ENCODE data around the gene NADSYN1.

The NADSYN1 gene

DNA sequence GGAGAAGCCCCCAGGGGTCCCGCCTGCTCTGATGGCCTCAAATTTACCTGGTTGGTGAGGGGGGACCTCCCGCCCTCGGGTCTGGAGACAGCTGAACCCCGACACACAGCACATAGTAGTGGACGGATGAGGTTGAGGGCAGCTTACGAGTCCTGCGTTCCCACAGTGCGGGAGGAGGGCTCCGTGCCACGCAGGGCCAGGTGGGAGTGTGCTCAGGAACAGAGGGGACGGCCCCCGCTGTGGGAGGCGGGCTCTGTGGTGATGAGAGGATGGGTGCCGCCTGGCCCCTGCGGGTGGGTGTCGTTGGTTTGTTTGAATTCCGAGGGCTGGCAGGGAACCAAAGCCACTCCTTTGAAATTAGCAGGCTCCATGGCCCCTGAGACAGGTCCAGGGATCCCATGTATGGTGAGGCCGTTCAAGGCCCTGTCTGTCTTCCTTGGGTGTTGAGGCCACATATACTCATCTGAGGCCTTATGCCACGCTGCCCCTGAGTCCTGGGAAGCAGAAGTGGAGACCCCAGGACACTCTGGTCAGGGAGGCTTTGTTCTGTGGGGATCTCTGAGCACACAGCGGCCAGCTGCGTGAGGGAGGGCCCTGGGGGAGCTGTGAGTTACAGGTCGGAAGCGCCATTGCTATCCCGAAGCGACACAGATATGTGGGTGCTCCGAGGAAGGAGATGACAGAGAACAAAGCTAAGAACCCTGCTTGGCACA, 21.9 kb downstream of the NADSYN1 start:
- no peak for DNase-seq

DNA sequence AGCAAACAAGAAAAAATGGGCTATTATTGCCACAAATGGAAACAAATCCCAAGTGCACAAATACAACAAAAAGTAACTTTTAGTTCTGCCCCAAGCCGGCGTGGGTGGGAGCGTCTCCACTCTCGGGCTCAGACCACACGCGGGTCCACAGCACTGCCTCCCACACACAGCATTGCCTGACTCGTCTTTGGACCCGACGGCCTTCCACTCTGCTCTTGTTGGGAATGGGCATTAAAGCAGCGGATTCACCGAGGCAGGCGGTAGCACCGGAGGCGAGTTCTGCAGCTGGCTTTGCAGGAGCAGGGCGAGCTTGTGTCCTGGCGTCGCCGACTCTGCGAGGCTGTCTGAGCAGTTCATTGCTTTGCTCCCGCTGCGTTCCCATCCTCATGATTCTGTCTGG, 23.0 kb downstream of the NADSYN1 start:
- no peak for DNase-seq

DNA sequence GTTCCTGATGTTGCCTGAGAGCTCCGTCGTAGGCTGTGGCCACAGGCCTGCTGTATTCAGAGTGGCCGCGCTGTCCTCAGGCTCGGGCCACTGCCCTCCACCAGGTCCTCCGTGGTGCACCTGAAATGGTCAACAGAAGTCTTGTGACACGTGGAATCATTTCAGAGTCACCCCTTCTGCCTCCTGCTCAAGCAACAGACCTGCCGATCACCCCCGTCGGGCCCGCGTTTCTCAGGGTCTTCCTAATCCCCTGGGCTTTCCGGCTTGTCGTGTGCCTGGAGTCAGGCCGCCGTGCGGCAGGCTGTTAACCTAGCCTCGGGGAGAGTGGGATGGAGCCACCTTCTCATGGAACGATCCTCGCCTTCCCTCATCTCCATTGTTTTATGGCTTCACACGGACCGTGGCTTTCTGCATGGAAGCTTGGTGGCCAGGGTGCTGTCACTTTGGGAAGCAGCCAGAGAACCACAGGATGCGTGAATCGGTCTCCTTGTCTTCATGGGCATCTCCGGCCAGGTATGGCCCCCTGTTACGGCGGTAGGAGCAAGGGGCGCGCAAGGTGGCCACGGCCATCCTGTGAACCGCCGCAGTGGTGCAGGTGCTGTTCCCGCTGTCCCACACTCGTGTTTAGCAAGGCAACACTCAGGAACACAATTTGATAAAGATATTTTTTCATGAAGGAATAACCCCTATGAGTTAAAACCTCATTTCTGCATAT, 24.1 kb downstream of the NADSYN1 start:
- DNase-seq: no peak

DNA sequence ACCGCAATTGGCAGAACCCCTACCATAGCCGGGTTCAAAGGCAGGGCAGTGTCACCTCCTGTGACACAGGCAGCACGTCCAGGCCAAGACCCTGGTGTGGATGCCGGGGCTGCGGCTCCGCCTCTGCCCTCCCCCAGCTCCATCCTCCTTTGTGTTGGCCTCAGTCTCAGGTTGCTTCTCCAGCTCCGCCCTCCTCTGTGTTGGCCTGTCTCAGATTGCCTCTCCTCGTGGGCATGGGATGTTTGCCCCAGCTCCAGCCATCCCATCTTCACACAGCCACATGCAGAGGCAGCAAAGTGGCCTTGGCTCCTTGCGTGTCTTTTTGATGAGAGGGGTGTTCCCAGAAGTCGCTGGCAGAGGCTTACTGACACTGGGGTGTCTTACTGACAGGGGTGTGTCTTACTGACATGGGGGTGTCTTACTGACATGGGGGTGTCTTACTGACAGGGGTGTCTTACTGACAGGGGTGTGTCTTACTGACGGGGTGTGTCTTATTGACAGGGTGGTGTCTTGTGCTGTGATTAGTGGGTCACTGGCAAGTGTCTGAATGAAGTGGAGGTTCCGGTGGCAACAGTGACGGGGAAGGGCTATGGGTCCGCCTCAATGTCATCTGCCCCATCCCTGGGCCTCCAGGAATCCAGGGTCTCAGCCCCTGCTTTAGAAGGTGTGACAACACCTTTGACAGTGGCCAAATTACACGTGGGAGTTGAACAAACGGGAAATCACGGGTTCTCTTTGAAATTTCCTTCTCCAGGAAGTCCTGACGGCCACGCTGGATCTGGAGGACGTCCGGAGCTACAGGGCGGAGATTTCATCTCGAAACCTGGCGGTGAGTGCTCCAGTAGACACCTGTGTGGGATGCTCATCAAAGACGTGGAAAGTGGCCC, 24.9 kb downstream of the NADSYN1 start:
- DNase-seq: no peak

DNA sequence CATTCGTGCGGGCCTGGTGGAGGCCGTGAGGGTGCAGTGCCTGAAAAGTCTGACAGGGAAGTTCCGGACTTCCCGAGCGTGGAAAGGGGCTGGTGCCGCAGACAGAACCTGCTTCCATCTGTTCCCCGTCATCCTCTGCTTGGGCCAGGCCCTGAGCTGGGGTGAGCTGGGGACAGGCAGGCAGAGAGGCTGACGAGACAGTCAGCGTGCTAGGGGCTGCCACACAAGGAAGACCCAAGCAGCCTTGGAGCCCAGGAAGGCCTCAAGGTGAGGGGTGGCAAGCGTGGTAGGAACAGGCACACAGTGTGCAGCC, 25.5 kb downstream of the NADSYN1 start:
- DNase-seq: no peak

DNA sequence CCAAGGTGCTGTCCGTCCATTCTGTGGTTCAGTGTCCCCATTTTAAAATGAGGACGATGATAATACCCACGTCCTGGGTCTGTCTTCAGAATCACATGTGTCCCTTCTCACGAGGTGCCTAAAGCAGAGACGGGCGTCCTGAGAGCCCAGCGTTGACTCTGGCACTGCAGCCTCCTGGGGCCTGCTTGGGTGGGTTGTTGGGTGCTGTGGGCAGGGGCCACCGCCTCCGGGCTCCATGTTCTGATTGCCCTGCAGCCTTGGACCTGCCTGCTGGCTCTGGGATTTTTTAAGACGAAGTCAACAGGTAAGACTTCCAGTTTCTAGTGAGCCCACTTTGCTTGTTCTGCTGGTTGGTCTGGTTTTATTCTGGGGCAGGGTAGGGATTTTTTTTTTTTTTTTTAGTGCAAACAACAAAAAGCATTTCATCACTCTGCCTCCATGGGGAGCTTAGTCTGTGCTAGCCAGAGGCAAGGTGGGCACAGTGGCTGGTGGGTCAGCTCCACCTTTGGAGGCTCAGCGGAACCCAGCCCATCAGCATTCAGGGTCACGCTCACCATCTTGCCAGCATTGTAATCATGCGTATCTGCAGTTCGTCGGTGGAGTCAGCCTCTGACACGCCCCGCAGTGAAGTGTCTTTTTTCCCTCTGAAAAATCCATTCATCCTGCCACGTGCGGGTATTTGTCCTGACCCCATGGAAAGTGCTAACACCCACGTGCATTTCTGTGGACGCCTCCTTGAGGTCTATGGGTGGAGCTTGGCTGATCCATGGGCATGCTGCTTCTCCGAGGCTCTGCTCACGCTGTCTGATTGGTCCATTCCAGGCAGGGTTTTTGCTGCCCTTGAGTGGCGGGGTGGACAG, 28.3 kb downstream of the NADSYN1 start:
- no peak for DNase-seq

DNA sequence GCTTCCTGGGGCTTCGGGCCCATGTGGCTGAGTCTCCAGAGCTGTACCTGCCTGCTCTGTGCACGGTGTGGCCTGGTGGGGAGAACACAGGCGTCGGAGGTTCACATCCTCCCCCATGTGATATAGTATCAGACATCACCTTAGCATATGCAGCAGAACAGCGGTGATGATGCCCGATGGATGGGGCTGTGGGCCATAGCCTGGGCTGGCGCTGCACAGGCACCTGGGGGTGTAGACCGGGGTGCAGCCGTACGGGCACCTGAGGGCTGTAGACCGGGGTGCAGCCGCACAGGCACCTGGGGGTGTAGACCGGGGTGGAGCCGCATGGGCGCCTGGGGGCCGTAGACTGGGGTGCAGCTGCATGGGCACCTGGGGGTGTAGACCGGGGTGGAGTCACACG, 29.2 kb downstream of the NADSYN1 start:
- no peak for DNase-seq

DNA sequence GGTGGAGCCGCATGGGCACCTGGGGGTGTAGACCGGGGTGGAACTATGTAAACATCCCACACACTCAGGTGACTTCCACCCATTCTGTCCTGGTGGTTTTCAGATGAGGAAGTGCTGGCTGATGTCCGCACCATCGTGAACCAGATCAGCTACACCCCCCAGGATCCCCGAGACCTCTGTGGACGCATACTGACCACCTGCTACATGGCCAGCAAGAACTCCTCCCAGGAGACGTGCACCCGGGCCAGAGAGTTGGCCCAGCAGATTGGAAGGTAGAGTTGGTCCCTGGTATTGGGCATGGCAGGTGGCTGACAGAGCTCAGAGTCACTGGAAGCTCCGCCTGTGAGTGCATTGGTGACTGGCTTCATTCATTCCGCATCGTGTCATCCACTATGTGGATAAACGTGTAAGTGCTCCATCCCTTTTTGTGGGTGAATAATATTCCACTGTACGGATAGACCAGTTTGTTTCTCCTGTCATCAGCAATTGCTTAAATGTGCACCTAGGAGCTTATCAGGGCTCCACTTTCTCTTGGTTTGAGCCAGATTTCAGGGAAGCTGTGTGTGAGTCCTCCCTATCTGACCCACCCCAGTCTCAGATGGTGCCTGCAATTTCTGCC, 29.9 kb downstream of the NADSYN1 start:
- DNase-seq: no peak

DNA sequence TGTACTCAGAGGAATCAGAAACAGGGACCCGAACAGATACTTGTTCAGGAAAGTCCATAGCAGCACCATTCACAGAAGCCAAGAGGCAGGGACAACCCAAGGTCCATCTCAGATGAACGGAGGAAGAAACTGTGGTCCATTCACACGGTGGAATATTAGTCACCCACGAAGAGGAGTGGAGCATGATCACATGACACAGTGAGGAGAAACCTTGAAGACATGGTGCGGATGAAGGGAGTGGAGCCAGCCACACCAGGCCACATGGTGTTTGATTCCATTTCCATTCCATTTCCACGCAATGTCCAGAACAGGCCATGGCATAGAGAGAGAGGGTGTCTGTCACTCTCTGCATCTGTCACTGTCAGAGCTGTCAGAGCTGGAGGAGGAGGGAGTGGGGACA, 30.7 kb downstream of the NADSYN1 start:
- DNase-seq: no peak

DNA sequence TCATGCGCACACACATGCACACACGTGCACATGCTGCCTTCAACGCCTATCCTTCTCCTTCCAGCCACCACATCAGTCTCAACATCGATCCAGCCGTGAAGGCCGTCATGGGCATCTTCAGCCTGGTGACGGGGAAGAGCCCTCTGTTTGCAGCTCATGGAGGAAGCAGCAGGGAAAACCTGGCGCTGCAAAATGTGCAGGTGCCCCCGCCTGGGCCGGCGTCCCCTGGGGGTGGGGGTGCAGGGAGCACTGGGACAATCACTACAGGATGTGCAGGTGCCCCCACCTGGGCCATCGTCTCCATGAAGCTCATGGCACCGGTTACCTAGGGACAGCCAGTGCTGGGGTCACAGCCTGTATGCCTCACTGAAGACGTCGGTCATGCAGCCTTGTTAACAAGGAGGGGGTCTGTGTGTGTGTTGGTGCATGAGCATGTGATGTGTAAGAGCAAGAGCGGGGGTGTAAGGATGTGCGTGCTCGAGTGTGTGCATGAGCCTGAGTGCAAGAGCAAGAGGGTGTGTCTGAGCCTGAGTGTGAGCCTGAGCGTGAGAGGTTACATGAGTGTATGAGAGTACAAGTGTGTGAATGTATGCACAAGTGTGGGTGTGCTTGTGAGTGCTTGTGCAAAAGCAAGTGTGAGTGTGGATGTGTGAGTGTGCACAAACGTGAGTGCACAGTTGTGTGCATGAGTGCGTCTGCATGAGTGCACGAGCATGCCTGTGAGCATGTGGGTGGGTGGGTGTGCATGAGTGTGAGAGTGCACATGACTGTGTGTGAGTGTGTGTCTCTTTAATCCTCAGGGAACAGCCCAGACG, 31.5 kb downstream of the NADSYN1 start:
- no peak for DNase-seq

DNA sequence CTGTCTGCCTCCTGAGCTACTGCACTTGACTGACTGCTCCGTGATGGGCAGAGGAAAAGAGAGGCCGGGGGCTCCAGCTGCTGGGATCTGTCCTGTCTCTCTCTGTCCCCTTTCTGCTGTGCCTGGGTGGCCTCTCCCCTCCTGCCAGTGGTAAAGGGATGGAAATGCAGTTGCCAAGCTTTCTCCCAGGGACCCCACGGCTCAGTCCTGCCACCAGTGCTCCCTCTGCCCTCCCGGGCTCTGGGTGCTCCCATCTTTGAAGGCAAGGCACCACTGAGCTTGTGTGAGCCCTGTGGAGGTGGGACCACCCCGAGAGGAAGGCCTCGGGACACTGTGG, 32.0 kb downstream of the NADSYN1 start:
- DNase-seq: no peak

DNA sequence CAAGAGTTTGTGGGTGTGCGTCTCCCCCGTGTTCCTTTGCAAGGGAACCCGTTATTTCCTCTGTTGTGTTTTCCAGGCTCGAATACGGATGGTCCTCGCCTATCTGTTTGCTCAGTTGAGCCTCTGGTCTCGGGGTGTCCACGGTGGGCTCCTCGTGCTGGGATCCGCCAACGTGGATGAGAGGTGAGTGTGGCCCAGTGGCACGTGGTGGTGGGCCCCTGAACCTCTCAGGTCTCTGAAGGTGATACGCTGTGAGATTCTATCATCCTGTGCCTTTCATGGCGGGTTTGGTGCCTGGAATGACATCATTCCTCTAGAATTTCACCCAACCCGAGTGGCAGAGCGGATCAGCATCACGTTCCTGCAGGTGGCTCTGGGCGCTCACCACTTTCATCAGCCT, 32.5 kb downstream of the NADSYN1 start:
- no peak for DNase-seq

DNA sequence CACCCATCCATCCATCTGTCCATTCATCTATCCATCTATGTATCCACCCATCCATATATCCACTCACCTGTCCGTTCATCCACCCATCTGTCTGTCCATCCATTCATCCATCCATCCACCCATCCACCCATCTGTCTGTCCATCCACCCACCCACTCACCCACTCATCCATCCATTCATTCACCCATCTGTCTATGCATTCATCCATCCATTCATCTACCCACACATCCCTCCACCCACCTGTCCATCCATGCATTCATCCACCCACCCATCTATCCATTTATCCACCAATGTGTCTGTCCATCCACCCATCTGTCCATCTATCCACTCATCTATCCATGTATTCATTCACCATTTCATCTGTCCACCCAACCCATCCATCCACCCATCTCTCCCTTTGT, 33.3 kb downstream of the NADSYN1 start:
- no peak for DNase-seq

DNA sequence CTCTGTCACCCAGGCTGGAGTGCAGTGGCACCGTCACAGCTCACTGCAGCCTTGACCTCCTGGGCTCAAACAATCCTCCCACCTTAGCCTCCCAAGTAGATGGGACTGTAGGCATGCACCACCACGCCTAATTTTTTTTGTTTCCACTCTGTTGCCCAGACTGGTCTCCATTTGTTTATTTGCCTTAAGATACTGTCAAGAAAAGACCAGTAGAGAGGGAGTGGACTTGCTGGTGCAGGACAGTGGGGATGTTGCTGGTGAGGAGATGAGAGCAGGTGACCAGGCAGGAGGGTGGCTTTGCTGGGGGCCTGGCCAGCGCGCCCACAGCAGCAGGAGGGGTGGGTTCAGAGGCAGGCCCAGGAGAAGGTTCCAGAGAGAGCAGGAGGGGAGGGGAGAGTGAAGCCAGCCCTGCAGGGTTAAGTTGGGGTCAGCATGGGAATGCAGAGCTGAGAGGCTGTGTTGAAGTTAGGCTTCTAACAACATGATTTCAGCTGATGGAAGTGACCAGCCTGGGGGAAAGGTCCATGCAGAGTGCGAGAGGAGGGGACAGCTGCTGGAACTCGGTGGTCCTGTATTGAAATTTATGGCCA, 35.8 kb downstream of the NADSYN1 start:
- DNase-seq: no peak

DNA sequence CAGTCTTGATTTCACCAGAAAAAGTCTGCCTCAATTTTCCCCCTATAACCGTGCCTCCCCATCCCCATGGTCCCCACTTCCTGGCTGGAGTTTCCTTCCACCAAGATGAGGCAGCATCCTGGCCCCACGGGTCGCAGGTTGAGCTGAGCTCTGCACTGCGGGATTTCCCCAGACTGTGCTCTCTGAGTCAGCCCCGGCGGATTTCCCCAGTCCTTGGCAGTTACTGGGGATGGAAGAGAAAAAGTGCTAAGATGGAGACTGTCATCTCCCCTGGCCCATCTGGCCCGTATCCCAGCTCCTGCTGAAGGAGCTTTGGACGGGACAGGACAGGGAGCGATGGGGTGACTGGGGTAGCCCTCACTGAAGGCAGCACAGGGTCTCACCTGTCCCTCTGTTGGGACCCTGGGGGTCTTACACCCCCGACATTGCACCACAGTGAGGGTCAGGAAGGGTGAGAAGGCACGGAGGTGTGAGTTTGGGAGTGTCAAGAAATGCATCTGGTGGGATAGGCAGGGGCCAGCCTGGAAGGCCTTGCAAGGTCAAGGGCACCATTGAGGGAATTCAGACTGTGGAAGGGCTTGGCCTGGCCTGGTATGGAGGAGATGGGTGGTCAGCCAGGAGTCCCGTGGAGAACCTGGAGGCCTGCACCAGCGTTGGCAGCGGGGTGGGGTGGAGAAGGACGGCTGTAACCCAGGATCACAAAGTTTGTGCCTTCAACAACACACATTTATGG, 36.5 kb downstream of the NADSYN1 start:
- DNase-seq: peak; percentile 74

DNA sequence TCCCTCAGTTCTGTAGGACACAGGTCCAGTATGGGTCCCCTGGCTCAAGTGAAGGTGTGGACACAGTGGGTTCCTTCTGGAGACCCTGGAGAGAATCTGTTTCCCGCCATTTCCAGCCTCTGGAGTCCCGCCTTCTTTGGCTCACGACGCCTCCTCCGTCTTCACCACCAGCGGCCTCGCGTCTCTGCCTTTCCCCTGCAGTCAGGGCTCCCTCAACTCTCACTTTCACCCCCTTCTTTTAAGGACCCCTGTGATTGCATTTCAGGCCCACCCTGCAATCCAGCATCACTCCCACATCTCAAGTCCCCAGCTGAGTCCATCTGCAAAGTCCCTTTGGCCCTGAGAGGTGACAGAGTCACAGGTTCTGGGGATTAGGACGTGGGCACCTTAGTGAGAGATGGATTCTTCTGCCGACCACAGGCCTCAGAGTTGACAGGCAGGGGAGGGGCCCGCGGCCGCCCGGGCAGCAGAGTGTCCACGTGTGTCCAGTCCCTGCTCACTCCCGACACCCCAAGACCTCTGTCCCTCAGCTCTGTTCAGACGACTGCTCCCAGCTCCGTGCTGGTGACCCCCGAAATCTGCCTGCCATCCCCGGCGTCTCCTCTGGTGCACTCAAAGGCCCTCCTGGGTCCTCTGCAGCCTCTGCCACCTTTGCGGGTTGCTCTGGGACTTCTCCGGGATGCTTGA, 37.2 kb downstream of the NADSYN1 start:
- DNase-seq: no peak

DNA sequence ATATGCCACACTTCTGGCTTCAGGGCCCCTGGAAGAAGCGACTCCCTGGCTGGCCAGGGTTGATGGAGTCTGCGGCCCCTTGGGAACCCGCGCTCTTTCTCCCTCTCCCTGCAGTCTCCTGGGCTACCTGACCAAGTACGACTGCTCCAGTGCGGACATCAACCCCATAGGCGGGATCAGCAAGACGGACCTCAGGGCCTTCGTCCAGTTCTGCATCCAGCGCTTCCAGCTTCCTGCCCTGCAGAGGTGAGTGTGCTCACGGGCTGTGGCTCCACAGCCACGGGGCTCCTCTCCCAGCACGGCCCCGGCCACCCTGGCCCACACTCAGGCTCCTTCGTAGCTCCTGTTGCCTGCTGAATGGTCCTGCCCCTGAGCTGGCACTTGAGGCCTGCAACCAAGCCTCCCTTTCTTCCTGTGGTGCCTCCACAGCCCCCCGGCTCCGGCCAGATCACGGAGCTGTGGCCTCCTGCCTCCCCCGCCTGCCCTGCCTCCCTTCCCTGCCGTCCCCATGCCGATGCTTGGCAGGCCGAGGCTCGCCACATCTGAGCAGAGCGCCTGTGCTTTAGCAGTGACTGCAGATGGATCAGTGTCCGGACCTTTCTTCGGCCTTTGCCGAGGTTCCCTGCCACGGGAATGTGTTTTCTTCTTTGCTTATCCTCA, 37.9 kb downstream of the NADSYN1 start:
- no peak for DNase-seq

DNA sequence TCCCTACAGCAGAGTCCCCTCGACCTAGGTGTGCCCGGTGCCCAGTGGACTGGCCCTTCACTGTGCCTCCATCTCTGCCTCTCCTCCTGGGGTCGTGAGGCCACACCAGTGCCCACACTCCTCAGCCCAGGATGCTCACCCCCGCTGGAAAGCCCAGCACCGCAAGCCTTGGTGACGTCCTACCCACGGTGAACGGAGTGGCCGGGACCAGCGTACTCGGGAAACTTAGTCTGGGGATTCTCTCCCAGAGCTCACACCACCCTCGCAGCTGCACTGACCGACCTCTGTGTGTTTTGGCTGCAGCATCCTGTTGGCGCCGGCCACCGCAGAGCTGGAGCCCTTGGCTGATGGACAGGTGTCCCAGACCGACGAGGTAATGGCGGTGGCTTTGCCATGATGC, 38.5 kb downstream of the NADSYN1 start:
- no peak for DNase-seq

DNA sequence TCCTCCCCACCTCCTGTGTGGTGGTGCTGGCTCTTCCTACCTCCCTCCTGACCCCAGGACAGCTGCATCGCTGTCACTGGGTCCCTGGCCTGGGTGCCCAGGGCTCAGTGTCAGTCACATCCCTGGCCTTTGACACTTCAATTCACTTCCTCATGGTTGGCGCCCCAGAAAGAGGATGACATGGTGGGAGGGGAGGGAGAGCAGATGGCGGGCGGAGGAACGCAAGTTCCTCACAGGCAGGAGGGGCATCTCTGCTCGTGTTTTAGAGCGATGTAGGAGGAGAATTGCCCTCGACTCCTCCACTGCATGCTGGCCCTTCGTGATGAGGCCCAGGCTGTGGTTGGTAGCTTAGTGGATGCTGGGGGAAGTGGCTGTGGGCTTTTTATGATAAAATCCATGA, 38.9 kb downstream of the NADSYN1 start:
- DNase-seq: no peak
